Right atrium auricular region (tissue), 2 donors: Measurements from ENCODE around the gene ENPEP. TPM values are rescaled to one million over a fixed set of nuclear protein-coding genes. Genes with fewer than 3 reads are reported as not detected.

ENCODE experiments used
- DNase-seq: peaks from one replicate; pipeline ENCODE4 v3.0.0-alpha.2; 2019; ENCODE audit warnings: low spot score
- H3K27ac ChIP-seq, 2 donors: fragments of 200-600 bp; sonication (generic); 1 replicate in 1 of 2; 2 replicates in 1 of 2; pipeline ENCODE4 v1.5.1; 2016 to 2019
- H3K27me3 ChIP-seq, 2 donors: fragments of 200-600 bp; sonication (generic); one replicate each; pipeline versions ENCODE4 v1.5.1 to v1.6.0; 2017 to 2019
- H3K36me3 ChIP-seq: fragments of 200-600 bp; sonication (generic); one replicate; pipeline ENCODE4 v1.5.1; 2016
- H3K4me1 ChIP-seq, 2 donors: fragments of 200-600 bp; sonication (generic); one replicate each; pipeline versions ENCODE4 v1.5.1 to v1.6.0; 2017 to 2019
- H3K4me3 ChIP-seq, 2 donors: fragments of 200-600 bp; sonication (generic); 1 replicate in 1 of 2; 2 replicates in 1 of 2; pipeline ENCODE4 v1.5.1; 2017 to 2019; ENCODE audit warnings: mild to moderate bottlenecking in 1 of 2, moderate library complexity in 1 of 2
- H3K9me3 ChIP-seq, 2 donors: fragments of 200-600 bp; sonication (generic); one replicate each; pipeline ENCODE4 v1.5.1; 2019
- CTCF ChIP-seq, 2 donors: fragments of 200-600 bp; sonication (generic); IDR thresholded peaks; one replicate each; pipeline ENCODE4 v1.5.1; 2019; ENCODE audit warnings: antibody characterized with exemption in 2 of 2
- total RNA-seq, 2 donors: library from RNA; depleted of rRNA; stranded (reverse); fragments of >200 nt; gene quantifications; one replicate each; pipeline ENCODE4 v1.1.0, GENCODE V29; 2016

ENPEP gene
- total RNA-seq, 2 donors from 2014 or later, result 3.3 to 3.5 TPM

GRCh38 chr4:110480746-110481271, 4.9 kb downstream of the ENPEP start:
- TF ChIP-seq CTCF (IDR thresholded peaks at IDR 0.05), result no peak
- Histone ChIP-seq H3K27ac (peak overlapping the region; percentile 48 to 77), H3K9me3 (no peaks in the 10 kb centered on the region), H3K27me3 (no peaks in the 10 kb centered on the region), H3K4me1 (peaks cover 0 to 1% of the 10 kb centered on the region in 2 donors), H3K36me3 (no peaks in the 10 kb centered on the region), H3K4me3 (peak overlapping the region in 1 of 2 donors; percentile 4)
- DNase-seq, result no peak

DNA sequence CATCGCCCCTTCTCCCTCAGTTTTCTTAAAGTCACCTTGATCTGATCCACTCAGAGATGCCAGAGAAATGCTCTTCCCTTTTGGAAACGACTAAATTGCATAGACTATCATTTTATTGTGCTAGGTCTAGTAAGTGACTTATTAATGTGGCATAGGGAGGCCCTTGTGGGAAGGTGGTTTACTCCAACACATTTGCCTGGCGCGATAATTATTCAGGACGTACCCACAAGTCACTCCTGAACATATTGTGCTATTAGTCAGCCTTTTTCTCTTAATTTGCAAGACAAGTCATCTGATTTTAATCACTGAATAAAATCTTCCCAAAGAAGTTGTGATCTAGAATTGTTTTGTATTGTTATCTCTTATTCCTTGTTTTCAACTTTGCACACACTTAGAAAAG, 7.6 kb downstream of the ENPEP start:
- H3K9me3 ChIP-seq, result no peaks in the 10 kb centered on the region
- H3K27ac ChIP-seq, result peak overlapping the region in 1 of 2 donors; percentile 64
- no peaks in the 10 kb centered on the region for H3K36me3 ChIP-seq
- H3K4me3 ChIP-seq, result no peak overlapping the region
- H3K4me1 ChIP-seq, result peaks cover 0 to 11% of the 10 kb centered on the region in 2 donors
- no peaks in the 10 kb centered on the region for H3K27me3 ChIP-seq
- no peak for TF ChIP-seq CTCF (IDR thresholded peaks at IDR 0.05)
- DNase-seq, result no peak

- Histone ChIP-seq H3K36me3 (no peaks in the 10 kb centered on the region), H3K4me1 (peaks cover 0 to 11% of the 10 kb centered on the region in 2 donors), H3K27ac (peak overlapping the region in 1 of 2 donors; percentile 64), H3K9me3 (no peaks in the 10 kb centered on the region), H3K27me3 (no peaks in the 10 kb centered on the region), H3K4me3 (no peak overlapping the region)
- DNase-seq, result no peak
- TF ChIP-seq CTCF (IDR thresholded peaks at IDR 0.05), result no peak
Measured at GRCh38 chr4:110484029-110484428, 8.1 kb downstream of the ENPEP start.

GRCh38 chr4:110484767-110485166, 8.8 kb downstream of the ENPEP start:
- Histone ChIP-seq H3K4me1 (peaks cover 0 to 11% of the 10 kb centered on the region in 2 donors), H3K9me3 (no peaks in the 10 kb centered on the region), H3K27ac (peak overlapping the region in 1 of 2 donors; percentile 64), H3K27me3 (no peaks in the 10 kb centered on the region), H3K36me3 (no peaks in the 10 kb centered on the region), H3K4me3 (no peak overlapping the region)
- TF ChIP-seq CTCF (IDR thresholded peaks at IDR 0.05), result no peak
- no peak for DNase-seq

DNA sequence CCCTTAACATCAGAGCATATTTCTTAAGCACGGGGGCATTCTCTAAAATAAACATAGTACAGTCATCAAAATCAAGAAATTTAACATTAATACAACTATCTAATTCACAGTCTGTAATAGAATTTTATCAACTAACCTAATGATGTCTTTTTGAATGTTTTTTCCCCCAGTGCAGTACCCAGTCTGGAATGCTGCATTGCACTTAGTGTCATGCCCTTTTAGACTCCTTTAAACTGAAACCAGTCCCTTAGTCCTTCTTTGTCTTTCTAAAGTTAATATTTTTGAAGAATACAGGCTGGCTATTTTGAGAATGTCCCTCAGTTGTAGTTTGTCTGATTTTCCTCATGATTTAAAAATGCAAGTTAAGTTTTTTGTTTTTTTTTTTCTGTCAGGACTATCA, 9.5 kb downstream of the ENPEP start:
- peak overlapping the region in 1 of 2 donors; percentile 64 for H3K27ac ChIP-seq

More for the DNA sequence above, 9.5 kb downstream of the ENPEP start:
- Histone ChIP-seq H3K36me3 (no peaks in the 10 kb centered on the region), H3K9me3 (no peaks in the 10 kb centered on the region), H3K4me1 (peaks cover 0 to 11% of the 10 kb centered on the region in 2 donors), H3K4me3 (no peak overlapping the region), H3K27me3 (no peaks in the 10 kb centered on the region)
- TF ChIP-seq CTCF (IDR thresholded peaks at IDR 0.05), result no peak
- DNase-seq, result no peak
